Hepatocyte (in vitro differentiated cells): ENCODE data around the gene FGF2. TPM values are rescaled to one million over a fixed set of nuclear protein-coding genes. Genes with fewer than 3 reads are reported as not detected.

Source experiments
- DNase-seq: peaks from one replicate; pipeline ENCODE4 v3.0.0-alpha.2; 2016; ENCODE audit warnings: low spot score
- H2AFZ ChIP-seq: fragments of 200-600 bp; sonication (generic); 2 replicates; pipeline ENCODE4 v1.6.0; 2016; ENCODE audit warnings: antibody characterized with exemption, mild to moderate bottlenecking
- H3K27ac ChIP-seq: fragments of 200-600 bp; sonication (generic); 2 replicates; pipeline ENCODE4 v1.5.1; 2016; ENCODE audit warnings: mild to moderate bottlenecking
- H3K27me3 ChIP-seq: fragments of 200-600 bp; sonication (generic); 2 replicates; pipeline ENCODE4 v1.6.1; 2016
- H3K36me3 ChIP-seq: fragments of 200-600 bp; sonication (generic); replicated peaks from 2 replicates; pipeline ENCODE4 v1.5.1; 2016; ENCODE audit warnings: low read depth; ENCODE audit not compliant: insufficient read depth
- H3K4me1 ChIP-seq: fragments of 200-600 bp; sonication (generic); 2 replicates; pipeline ENCODE4 v1.5.1; 2016; ENCODE audit warnings: mild to moderate bottlenecking, moderate library complexity; ENCODE audit not compliant: insufficient read depth
- H3K4me2 ChIP-seq: fragments of 200-600 bp; sonication (generic); 2 replicates; pipeline ENCODE4 v1.6.0; 2016
- H3K4me3 ChIP-seq: fragments of 200-600 bp; sonication (generic); 2 replicates; pipeline ENCODE4 v1.5.1; 2016; ENCODE audit warnings: mild to moderate bottlenecking
- H3K79me2 ChIP-seq: fragments of 200-600 bp; sonication (generic); 2 replicates; pipeline ENCODE4 v1.6.0; 2017; ENCODE audit warnings: mild to moderate bottlenecking
- H3K9me2 ChIP-seq: fragments of 200-600 bp; sonication (generic); replicated peaks from 2 replicates; pipeline ENCODE4 v1.6.0; 2017; ENCODE audit warnings: mild to moderate bottlenecking; ENCODE audit not compliant: insufficient read depth
- H3K9me3 ChIP-seq: fragments of 200-600 bp; sonication (generic); 2 replicates; pipeline ENCODE4 v1.5.1; 2016; ENCODE audit warnings: low read depth, mild to moderate bottlenecking
- H4K20me1 ChIP-seq: fragments of 200-600 bp; sonication (generic); 2 replicates; pipeline ENCODE4 v1.6.0; 2016; ENCODE audit warnings: mild to moderate bottlenecking; ENCODE audit not compliant: insufficient read depth, poor library complexity, severe bottlenecking
- CTCF ChIP-seq: fragments of 200-600 bp; sonication (generic); IDR thresholded peaks from 2 replicates; pipeline ENCODE4 v1.5.1; 2016; ENCODE audit warnings: antibody characterized with exemption, mild to moderate bottlenecking; ENCODE audit not compliant: poor library complexity
- EZH2 ChIP-seq: fragments of 200-600 bp; sonication (generic); IDR thresholded peaks from 2 replicates; pipeline ENCODE4 v1.6.1; 2016; ENCODE audit warnings: antibody characterized with exemption, mild to moderate bottlenecking, borderline replicate concordance
- EZH2phosphoT487 ChIP-seq: fragments of 200-600 bp; sonication (generic); IDR thresholded peaks from one replicate; pipeline ENCODE4 v1.6.1; 2018; ENCODE audit warnings: antibody characterized with exemption, mild to moderate bottlenecking, low read depth, moderate library complexity; ENCODE audit not compliant: unreplicated experiment, severe bottlenecking
- WGBS: methylation state at CpG from one replicate; pipeline ENCODE4 v1.1.6; 2016; ENCODE audit warnings: low lambda C conversion rate; ENCODE audit errors: missing lambda C conversion rate; 5-methylcytosine and 5-hydroxymethylcytosine counted together
- polyA plus RNA-seq: library from polyadenylated mRNA; unstranded; fragments of >200 nt; fragmentation: Nextera tagmentation; extraction: Ambion mirVana; gene quantifications from 2 replicates; pipeline ENCODE4 v1.2.1, GENCODE V29; 2016
- total RNA-seq: library from RNA; depleted of rRNA; stranded (reverse); fragments of >200 nt; gene quantifications from 2 replicates; pipeline ENCODE4 v1.2.3, GENCODE V29; 2014

FGF2 gene
- total and polyA plus RNA-seq, 2 experiments from 2014 or later = 3.9 to 9.7 TPM

- Histone ChIP-seq H3K9me2 (no peaks in the 10 kb centered on the region), H3K9me3 (no peaks in the 10 kb centered on the region), H3K27me3 (no peaks in the 10 kb centered on the region), H2AFZ (peak within 1 kb of the TSS; percentile 99), H3K27ac (peak within 1 kb of the TSS; percentile 73), H3K4me1 (peaks cover 4% of the 10 kb centered on the region), H3K4me3 (peak within 1 kb of the TSS; percentile 95), H3K4me2 (peak within 1 kb of the TSS; percentile 94), H3K36me3 (no peaks in the 10 kb centered on the region), H4K20me1 (no peaks in the 10 kb centered on the region), H3K79me2 (peaks cover 27% of the 10 kb centered on the region)
- DNase-seq = peak; percentile 63
- 1% methylated on average over 61 of the region's 63 CpGs for WGBS
- no peak for TF ChIP-seq EZH2
- TF ChIP-seq CTCF = peak; percentile 3
These were observed 95.6 kb downstream of the FGF2 start, which contains the start of gene NUDT6 for GRCh38 chr4:122921971-122922876. Gene NUDT6, minus strand, starts transcription at chr4:122922597. Its CDS starts 25 bp downstream, at chr4:122922572.

DNA sequence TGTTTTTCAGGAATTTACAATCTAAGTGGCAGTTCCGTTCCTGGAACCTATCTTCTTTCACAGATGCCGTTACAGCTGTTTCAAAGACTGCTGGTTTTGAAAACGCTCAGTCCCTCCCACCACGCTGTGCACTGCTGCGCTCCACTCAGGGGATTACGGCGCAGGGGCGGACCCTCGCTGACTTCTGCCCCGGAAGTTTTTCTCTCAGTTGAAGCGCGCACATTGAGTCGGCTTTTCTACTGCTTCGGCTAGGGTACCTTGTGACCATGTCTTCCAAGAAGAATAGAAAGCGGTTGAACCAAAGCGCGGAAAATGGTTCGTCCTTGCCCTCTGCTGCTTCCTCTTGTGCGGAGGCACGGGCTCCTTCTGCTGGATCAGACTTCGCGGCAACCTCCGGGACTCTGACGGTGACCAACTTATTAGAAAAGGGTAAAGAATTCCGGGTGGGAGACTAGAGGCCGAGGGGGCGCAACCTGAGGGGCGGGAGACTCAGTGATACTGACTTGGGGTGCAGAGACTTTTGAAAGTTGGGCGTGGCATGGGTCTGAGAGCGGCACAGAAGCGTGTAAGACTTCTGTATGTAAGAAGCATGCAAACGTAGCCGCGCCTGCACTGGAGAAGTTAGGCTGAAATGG is 96.4 kb downstream of the FGF2 start:
- TF ChIP-seq CTCF (no peak), EZH2phosphoT487 (no peak), EZH2 (no peak)
- H3K79me2 ChIP-seq = peaks cover 27% of the 10 kb centered on the region
- 2% methylated on average over 34 of the region's 34 CpGs for WGBS

GRCh38 chr4:122928930-122929329 is 102.3 kb downstream of the FGF2 start:
- H3K9me3 ChIP-seq = no peaks in the 10 kb centered on the region
- TF ChIP-seq CTCF = no peak
- no peak for TF ChIP-seq EZH2phosphoT487
- no peak for TF ChIP-seq EZH2
- no peak overlapping the region for H3K4me2 ChIP-seq
- DNase-seq = no peak
- H3K27me3 ChIP-seq = no peaks in the 10 kb centered on the region
- no peak overlapping the region for H3K27ac ChIP-seq
- H3K79me2 ChIP-seq = peaks cover 21% of the 10 kb centered on the region
- WGBS = 86% methylated on average over 1 of the region's 1 CpG
- H4K20me1 ChIP-seq = no peaks in the 10 kb centered on the region
- H3K4me1 ChIP-seq = no peaks in the 10 kb centered on the region
- no peaks in the 10 kb centered on the region for H3K36me3 ChIP-seq
- no peaks in the 10 kb centered on the region for H3K9me2 ChIP-seq
- no peak overlapping the region for H3K4me3 ChIP-seq
- no peak overlapping the region for H2AFZ ChIP-seq

More for the DNA sequence above, 96.4 kb downstream of the FGF2 start:
- Histone ChIP-seq H2AFZ (peak overlapping the region; percentile 99), H3K27ac (peak overlapping the region; percentile 73), H3K4me2 (peak overlapping the region; percentile 94), H3K4me3 (peak overlapping the region; percentile 95), H4K20me1 (no peaks in the 10 kb centered on the region), H3K9me3 (no peaks in the 10 kb centered on the region), H3K36me3 (no peaks in the 10 kb centered on the region), H3K27me3 (no peaks in the 10 kb centered on the region), H3K4me1 (peaks cover 4% of the 10 kb centered on the region), H3K9me2 (no peaks in the 10 kb centered on the region)
- DNase-seq = peak; percentile 90
